Germinal center (tissue), 1 donor: Measurements from ENCODE around the gene CALY.
A peak's percentile ranks its signal among the peaks of the same experiment; 100 is the strongest.
"Not testable (repeated sequence)": the region's sequence is repeated elsewhere in the genome, so short reads cannot be mapped to it uniquely, and the experiment has no call there.

Experiments
- DNase-seq: peaks from one replicate; pipeline ENCODE4 v3.0.0; 2012; ENCODE audit warnings: mixed read lengths, low spot score

The CALY gene, protein sequence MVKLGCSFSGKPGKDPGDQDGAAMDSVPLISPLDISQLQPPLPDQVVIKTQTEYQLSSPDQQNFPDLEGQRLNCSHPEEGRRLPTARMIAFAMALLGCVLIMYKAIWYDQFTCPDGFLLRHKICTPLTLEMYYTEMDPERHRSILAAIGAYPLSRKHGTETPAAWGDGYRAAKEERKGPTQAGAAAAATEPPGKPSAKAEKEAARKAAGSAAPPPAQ

DNA sequence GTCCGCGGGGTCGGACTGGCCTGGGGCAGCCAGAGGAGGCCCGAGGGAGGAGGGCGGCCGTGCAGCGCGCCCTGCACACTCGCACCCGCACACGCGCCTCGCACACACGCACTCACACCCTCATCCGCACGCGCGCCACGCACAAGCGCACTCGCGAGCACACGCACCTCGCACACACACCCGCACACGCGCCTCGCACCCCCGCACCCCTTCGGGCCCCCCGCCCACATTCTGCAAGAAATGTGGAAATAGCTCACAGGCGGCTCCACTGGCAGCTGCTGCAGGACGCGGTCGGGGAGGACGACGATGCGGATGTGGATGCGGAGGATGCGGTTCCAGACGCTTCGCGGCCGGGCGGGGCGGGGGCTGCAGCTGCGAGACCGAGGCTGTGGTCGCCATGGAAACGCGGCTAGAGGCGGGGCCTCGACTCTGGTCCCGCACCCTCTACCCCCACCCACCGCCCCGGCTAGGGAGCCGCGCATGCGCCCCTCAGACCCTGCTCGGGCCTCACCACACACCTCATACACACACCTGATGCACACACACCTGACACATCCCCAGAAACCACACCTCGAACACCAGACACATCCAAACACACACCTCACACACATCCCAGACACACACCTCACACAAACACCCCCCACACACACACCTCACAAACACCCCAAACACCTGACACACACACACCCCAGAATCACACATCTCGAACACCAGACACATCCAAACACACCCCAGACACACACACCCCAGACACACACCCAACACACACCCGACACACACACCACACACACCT lies at the start of gene CALY:
Gene CALY, minus strand, starts transcription at position 320 of the 793 bp plus-strand sequence. CDS start 7,907 bp downstream, outside the sequence.
- peak; percentile 56 for DNase-seq

DNA sequence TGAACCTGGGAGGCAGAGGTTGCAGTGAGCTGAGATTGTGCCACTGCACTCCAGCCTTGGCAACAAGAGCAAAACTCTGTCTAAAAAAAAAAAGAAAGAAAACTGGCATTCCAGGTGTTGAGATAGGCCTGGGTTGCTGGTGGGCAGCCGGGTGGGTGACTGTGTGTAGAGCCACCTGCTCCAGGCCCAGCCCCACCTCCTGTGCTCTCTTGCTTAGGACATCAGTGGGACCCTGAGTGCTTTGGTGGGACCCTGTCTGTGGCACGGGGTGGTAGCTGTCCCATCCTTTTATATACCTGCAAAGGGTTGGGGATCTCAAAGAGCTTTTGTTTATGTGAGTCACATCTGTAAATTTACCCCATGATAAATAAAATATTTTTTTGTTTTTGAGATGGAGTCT lies 48.5 kb upstream of the CALY start:
- DNase-seq: no peak

DNA sequence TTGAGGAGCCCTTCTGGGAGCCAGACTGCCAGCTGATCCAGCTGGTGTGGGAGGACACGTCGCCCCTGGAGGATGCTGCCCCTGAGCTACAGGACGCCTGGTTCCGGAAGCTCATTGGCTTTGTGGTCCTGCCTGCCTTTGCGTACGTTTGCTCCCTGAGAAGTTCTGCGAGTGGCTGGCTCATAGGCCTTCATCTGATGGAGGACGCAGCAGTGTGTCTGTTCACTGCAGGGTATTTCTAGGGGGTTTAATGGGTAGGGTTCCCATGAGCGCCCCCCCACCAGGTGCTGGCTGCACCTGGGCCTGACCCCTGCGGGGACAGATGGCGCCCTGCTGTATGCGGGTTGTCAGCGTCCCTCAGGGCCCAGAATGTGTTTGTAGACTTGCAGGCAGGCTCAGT lies 47.4 kb upstream of the CALY start:
- DNase-seq: no peak

DNA sequence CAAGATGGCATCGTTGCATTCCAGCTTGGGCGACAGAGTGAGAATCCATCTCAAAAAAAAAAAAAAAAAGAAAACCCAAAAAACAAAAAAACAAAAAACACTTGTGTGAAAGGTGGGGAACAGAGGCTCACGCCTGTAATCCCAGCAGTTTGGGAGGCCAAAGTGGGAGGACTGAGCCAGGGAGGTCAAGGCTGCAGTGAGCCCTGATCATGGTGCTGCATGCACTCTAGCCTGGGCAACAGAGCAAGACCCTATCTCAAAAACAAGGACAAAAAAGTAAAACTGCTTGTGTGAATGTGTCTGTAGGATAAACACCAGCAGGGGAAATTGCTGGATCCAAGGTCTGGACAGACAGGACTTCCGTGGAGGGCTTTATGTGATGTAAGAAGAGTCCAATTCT lies 46.9 kb upstream of the CALY start:
- no peak for DNase-seq

DNA sequence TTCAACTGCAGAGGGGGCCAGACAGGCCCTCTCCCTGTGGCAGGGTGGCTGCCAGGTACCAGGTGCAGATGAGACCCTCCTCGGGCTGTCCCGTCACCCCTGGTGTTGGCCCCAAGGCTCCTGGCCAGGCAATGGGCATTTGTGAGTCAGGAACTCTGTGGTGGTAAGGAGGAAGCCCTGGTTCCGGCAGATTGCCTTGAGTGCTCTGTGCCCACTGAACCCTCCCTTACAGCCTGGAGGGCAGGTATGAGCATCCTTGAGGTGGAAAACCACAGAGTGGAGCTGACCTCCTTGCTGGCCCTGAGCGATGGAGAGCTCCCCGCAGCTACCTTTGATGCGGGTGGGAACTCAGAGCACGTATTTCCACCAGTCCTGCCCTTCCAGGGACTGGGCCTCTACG lies 44.3 kb upstream of the CALY start:
- DNase-seq: no peak

DNA sequence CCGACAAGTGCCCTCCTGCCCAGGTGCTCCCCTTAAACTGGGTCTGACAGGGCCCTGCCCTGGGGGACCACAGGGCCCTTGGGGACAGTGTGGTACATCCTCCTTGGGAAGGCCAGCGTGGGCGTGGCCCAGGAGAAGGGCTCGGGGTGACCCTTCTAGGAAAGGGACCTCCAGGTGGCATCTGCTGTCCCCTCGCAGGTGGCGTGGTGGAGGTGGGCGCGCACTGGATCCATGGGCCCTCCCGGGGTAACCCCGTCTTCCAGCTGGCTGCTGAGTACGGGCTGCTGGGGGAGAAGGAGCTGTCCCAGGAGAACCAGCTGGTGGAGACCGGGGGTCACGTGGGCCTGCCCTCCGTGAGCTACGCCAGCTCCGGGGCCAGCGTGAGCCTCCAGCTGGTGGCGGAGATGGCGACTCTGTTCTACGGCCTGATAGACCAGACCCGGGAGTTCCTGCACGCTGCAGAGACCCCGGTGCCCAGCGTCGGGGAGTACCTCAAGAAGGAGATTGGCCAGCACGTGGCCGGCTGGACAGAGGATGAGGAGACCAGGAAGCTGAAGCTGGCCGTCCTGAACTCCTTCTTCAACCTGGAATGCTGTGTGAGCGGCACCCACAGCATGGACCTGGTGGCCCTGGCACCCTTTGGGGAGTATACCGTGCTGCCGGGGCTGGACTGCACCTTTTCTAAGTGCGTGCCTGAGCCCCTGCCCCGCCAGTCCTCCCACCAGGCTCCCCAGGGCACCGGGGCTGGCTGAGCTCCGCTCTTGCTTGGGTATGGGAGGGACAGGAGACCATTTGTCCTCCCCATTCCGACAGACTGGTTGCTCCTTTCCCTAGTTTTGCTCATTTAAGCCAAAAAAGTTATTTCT lies 43.3 kb upstream of the CALY start:
- DNase-seq: no peak

DNA sequence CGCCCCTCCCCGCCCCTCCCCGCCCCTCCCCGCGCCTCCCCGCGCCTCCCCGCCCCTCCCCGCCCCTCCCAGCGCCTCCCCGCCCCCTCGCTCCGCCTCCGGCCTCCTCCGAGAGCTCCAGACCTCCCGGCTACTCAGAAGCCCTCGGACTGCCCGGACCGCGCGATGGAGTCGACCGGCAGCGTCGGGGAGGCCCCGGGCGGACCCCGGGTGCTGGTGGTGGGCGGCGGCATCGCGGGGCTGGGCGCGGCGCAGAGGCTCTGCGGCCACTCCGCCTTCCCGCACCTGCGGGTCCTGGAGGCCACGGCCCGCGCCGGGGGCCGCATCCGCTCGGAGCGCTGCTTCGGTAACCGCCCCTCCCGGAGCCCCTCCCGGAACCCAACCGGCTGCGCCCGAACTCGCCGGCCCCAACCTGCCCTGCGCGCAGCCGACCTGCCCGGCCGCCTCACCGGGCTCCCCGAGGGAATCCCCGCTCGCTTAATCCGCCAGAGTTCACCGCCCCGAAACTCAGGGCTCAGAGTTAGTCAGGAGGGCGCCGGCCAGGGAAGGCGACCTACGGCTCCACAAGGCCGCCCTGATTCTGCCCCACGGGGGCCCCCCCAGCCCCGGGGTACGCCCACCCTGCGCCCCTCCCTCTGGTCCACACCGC lies 42.6 kb upstream of the CALY start, which contains the start of gene PAOX:
Gene PAOX, plus strand, starts transcription at position 111 of the 649 bp plus-strand sequence. Its CDS starts 55 bp downstream, at position 166.
- DNase-seq: peak; percentile 70

DNA sequence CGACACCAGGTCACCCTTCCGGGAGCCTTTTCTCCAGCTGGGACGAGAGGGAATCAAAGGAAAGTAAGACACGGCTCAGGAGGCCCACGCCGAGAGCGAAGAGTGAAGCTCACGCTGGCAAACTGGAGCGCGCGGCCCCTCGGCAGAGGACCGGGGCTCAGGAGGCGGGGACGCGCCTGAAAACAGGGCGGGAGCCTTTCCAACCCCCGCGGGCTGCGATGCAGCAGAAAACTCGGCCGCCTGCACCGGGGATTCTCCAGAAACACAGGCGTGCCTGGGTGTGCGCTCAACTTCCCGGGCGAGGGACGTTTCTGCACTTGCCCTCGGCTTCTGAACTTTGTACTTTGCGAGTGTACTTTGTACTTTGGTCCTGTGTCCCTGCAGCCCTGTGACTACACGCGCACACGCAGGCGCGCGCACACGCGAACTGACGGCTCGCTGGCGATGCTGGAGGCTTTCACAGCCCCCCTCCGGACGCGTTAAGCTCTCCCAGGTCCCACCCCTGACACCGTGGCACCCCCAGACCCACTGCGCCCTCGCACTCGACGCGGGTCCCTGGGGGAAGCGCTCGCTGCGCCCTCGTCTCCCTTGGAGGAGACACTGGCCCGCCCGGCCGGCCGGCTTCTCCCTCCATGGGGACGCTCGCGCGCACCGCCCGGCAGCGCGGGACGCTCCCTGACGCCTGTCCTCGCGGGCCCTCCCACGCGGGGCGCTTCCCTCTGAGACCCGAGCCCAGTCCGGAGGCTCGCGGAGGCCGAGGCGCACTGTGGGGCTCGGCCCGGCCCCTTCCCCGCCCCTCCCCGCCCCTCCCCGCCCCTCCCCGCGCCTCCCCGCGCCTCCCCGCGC lies 41.8 kb upstream of the CALY start:
- peak; percentile 61 for DNase-seq

DNA sequence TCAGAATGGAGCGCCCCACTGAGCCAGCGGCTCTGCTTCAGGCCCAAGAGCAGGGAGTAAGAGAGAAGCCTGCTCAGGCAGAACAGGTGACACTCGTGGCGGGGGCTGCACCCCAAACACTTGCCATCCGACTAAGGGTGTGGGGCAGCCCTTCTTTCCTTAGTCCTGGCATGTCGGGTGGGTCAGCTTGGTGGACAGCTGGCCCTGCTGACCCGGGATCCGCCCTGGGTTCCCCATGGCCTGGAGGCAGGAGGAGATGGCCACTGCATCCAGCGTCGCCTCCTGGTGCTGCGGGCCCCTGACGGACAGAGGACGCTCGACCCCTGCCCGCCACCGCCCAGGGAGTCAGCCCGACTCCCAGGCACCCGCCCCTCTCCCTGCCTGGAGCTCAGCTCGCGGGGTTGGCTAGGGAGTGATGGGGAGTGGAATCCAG lies 41.1 kb upstream of the CALY start:
- DNase-seq: no peak

DNA sequence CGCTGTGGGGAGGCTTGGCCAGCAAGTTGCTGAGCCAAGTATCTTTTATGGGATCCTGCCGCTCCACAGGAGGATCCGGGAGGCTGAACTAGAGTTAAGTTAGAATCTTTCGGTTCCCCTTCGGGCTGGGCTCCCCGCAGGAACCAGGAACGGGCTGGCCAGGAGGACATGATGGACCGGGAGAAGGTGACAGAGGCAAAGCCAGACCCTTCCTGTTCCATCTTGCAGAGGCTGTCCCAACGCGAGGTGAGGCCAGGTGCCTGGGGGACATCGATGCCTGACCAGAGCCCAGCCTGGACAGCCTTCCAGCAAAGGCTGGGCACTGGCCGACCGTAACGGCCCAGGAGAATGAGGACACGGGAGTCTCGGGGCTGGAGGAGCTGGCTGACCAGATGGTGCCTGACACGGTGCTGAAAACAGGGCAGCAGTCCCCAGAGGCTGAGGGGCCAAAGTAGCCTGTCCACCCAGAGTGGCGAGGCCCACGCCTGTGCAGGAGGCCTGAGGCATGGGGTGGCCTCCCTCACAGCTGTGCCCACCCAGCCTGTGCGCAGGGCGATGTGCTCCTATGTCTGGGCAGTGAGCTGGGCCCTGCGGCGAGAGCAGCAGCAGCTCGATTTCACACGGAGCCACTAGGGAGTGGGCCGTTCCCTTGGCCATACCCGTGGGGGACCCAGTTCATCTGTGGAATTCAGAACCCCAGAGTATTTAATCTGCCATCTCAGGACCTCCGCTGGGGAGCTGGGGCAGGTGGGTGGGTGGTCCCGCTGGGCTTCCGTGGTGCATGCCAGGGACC lies 40.5 kb upstream of the CALY start:
- DNase-seq: no peak

DNA sequence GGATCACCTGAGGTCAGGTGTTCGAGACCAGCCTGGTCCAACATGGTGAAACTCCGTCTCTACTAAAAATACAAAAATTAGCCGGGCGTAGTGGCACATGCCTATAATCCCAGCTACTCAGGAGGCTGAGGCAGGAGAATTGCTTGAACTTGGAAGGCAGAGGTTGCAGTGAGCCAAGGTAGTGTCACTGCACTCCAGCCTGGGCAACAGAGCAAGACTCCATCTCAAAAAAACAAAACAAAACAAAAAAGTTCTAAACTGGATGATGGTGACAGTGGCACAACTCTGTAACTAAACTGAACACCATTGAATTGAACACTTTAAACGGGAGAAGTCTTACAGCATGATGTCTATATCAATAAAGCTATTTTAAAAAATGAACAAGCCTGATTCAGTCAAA lies 39.5 kb upstream of the CALY start:
- not testable (repeated sequence) for DNase-seq

DNA sequence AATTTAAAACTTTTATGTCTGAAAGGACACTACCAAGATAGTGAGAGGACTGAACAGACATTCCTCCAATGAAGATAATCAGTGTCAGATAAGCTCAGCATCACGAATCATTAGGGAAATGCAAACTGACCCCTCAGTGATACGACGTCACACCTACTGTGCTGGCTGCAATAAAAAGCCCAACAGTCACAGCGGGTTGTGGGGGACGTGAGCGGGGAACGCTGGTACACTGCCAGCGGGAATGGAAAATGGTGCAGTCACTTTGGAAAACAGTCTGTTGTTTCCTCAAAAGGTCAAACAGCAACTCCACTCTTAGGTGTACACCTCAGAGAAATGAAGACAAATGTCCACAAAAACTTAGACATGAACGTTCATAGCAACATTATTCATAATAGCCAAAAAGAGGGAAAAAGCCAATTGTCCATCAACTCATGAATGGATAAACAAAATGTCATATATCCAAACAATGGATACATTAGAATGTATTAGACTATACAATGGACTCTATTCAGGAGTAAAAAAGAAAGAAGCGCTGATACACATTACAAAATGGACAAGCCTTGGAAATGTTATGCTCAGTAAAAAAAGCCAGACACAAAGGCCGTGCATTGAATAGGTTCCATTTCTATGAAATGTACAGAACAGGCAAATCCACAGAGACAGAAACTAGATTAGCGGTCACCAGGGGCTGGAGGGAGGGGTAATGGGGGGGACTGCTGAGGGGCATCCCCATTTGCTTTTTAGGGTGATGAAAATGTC lies 38.8 kb upstream of the CALY start:
- DNase-seq: no peak

DNA sequence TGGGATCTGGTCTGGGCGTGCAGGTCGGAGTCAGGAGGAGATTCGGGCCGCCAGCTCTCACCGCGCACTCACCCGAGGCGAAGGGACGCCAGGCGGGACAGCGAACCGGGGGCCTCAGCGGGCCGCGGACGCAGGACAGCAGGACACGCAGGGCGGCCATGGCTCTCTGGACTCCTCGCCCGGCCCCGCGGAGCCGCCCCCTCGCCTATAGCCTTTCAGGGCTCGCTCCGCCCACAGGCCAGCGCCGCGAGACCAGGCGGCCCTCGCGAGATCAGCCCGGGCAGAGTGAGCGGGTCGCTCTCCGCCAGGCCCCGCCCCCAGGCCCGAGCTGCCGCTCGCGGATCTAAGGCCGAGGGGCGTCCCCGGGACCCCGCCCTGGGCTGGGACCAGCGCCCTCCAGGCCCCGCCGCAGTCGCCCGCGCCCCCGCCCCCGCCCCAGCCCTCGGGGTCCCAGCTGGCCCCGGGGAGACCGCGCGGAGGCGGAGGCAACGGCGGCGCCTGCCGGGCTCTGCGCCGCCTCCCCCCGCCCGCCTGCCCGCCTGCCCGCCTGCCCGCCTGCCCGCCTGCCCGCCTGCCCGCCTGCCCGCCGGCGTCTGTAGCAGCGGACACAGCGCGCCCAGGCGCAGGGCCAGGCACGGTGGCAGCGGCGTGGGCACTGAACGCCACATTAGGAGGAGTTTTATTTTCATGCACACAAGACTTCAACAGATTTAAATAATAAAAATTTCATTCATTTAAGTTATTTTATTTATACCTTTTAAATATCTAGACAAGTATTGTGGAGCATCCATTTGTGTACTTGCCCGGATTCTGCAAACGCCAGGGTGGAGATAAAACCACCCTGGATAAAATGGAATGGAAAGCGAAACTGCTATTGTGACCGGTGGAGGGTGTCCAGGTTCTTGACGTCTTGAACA lies 36.7 kb upstream of the CALY start, which contains the start of gene ECHS1:
Gene ECHS1, minus strand, starts transcription at position 181 of the 917 bp plus-strand sequence. Its CDS starts 21 bp downstream, at position 160.
- DNase-seq: peak; percentile 95

DNA sequence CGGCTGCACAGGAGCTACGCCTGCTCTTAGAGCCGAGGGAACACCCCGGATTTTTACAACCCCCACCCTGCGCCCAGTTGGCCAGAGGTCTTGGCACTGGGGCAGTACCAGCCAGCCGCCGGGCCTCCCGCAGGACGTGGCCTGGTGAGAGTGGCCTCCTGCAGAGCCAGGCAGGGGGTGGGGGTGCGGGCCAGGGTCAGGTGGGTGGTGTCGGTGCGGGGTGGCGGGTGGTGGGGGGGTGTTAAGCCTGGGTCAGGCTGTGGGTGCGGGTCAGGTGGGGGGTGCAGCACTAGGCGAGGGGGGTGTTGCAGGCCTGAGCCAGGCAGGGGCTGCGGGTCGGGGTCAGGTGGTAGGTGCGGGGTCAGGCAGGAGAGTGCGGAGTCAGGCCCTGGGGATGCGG lies 35.8 kb upstream of the CALY start:
- no peak for DNase-seq

DNA sequence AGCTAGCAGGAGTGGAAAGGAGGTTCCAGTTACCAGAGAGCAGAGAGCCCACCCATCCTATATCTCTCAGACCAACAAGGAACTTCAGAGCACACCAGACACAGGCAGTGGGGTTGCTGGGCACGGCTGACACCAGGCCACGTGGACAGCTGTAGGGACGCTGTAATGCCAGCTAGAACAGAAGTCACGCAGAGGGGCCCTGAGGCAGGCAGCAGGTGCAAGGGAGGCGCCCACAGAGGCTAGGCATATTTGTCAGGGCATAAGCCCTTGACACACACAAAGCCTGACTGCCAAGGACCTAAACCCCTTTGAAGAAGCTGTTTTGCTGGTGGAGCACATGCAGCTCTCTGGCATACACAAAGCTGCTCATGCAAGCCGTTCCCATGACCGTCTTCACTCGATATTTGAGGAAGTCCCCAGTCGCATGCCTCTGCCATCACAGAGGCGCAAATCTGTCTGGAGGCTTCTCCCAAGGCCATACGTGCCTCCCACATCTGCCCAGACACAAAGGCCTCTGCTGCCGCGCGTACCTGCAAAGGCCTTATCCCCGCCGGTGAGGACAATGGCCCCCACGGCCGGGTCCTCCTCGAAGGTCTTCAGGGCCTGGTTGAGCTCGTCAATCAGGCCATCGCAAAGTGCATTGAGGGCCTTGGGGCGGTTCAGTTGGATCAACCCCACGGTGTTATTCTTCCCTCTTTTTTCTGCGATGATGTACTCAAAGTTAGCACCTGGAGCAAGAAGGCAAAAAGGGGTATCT lies 33.5 kb upstream of the CALY start:
- DNase-seq: no peak

DNA sequence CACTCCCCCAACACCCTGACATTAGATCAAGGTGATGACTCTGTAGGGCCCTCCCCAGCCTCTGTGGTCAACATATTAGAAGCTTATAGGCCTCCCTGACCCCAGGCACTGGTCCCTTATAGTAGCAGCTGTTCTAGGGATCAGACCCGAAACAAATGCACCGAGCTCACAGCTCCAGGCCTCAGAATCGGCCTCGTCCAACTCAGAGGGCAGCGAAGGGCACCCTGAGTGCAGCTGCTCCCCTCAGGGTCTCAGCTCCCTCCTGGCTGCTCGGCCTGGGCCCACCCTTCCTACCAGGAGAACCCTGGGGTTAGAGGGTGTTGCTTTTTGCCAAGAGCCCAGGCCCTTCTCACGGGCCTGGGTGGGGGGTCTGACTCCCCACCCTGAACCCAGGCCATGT lies 31.5 kb upstream of the CALY start:
- no peak for DNase-seq

DNA sequence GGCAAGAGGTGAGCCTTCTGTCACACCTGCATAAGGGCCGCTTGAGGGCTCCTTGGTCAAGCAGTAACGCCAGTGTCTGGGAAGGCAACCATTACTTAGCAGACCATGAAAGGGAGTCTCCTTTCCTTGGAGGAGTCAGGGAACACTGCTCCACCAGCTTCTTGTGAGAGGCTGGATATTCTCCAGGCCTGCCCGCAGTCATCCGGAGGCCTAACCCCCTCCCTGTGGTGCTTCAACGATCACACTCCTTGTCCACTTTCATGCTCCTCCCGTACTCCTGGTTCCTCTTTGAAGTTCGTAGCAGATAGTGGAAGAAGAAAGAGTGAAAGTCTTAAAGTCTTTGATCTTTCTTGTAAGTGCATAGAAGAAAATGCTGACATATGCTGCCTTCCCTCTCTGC lies 30.8 kb upstream of the CALY start:
- not testable (repeated sequence) for DNase-seq
